ENCODE results near the gene MC5R.

Gene MC5R

GRCh38 chr18:13797157-13797611 is 26.8 kb upstream of the MC5R start:
- no peak for DNase-seq (ENCODE audit: extremely low spot score)
- TF ChIP-seq SP1 (IDR thresholded peaks at IDR 0.05) (no peak), ZNF384 (IDR thresholded peaks at IDR 0.05) (no peak), CTBP1 (IDR thresholded peaks at IDR 0.05; ENCODE audit: borderline replicate concordance) (no peak), TARDBP (IDR thresholded peaks at IDR 0.05) (no peak), NFRKB (IDR thresholded peaks at IDR 0.05) (no peak), ELF4 (IDR thresholded peaks at IDR 0.05) (no peak), SUZ12 (IDR thresholded peaks at IDR 0.05) (no peak), LEF1 (IDR thresholded peaks at IDR 0.05; ENCODE audit: borderline replicate concordance) (no peak), FOXA1 (IDR thresholded peaks at IDR 0.05) (no peak)
- ChIA-PET POLR2A (no interaction called here), CTCF (no interaction called here)

GRCh38 chr18:13799396-13799795 is 24.6 kb upstream of the MC5R start:
- no peak for TF ChIP-seq CTBP1 (IDR thresholded peaks at IDR 0.05; ENCODE audit: borderline replicate concordance)
- no peak for DNase-seq (ENCODE audit: extremely low spot score)
- CTCF ChIA-PET = no interaction called here
- POLR2A ChIA-PET = no interaction called here

- ChIA-PET CTCF (interaction anchor here (1.3 kb wide), 1 partner anchor 12 kb away, joined by 4 read pairs; no protein-coding TSS in a partner anchor), POLR2A (no interaction called here)
- TF ChIP-seq NFRKB (IDR thresholded peaks at IDR 0.05) (no peak), FOXM1 (IDR thresholded peaks at IDR 0.05; ENCODE audit: borderline replicate concordance) (no peak), TARDBP (IDR thresholded peaks at IDR 0.05) (no peak), FOXA1 (IDR thresholded peaks at IDR 0.05) (no peak), CTBP1 (IDR thresholded peaks at IDR 0.05; ENCODE audit: borderline replicate concordance) (no peak), BHLHE40 (IDR thresholded peaks at IDR 0.05; ENCODE audit: borderline replicate concordance) (no peak), SUZ12 (IDR thresholded peaks at IDR 0.05) (no peak), ARNT (IDR thresholded peaks at IDR 0.05) (no peak)
- DNase-seq (ENCODE audit: extremely low spot score) = peak; percentile 58
These were observed 23.3 kb upstream of the MC5R start for GRCh38 chr18:13800505-13801259.

GRCh38 chr18:13801260-13801601 is 22.7 kb upstream of the MC5R start:
- POLR2A ChIA-PET = no interaction called here
- no peak for TF ChIP-seq HDGF (IDR thresholded peaks at IDR 0.05; ENCODE audit: borderline replicate concordance)
- TF ChIP-seq SP1 (IDR thresholded peaks at IDR 0.05) = no peak
- no peak for TF ChIP-seq SUZ12 (IDR thresholded peaks at IDR 0.05)
- TF ChIP-seq PKNOX1 (IDR thresholded peaks at IDR 0.05) = no peak
- TF ChIP-seq L3MBTL2 (conservative IDR thresholded peaks at IDR 0.05) = no peak
- CTCF ChIA-PET = interaction anchor here (0.7 to 1.3 kb wide), 2 partner anchors 12 to 258 kb away, joined by 3 to 4 read pairs; no protein-coding TSS in a partner anchor
- no peak for DNase-seq (ENCODE audit: extremely low spot score)

GRCh38 chr18:13804305-13804704 is 19.6 kb upstream of the MC5R start:
- ChIA-PET CTCF (no interaction called here), POLR2A (no interaction called here)
- TF ChIP-seq ELF4 (IDR thresholded peaks at IDR 0.05) (no peak), FOXM1 (IDR thresholded peaks at IDR 0.05; ENCODE audit: borderline replicate concordance) (no peak)
- DNase-seq (ENCODE audit: extremely low spot score) = no peak

- CTCF ChIA-PET = interaction anchor here (1.4 kb wide), 1 partner anchor 12 kb away, joined by 4 read pairs; no protein-coding TSS in a partner anchor
- POLR2A ChIA-PET = no interaction called here
These were observed 15.5 kb upstream of the MC5R start for GRCh38 chr18:13808294-13809042.

More at GRCh38 chr18:13808294-13809042, 15.5 kb upstream of the MC5R start:
- no peak for TF ChIP-seq BHLHE40 (IDR thresholded peaks at IDR 0.05; ENCODE audit: borderline replicate concordance)
- TF ChIP-seq L3MBTL2 (conservative IDR thresholded peaks at IDR 0.05) = no peak
- TF ChIP-seq SP1 (IDR thresholded peaks at IDR 0.05) = no peak
- TF ChIP-seq PKNOX1 (IDR thresholded peaks at IDR 0.05) = no peak
- TF ChIP-seq FOXM1 (IDR thresholded peaks at IDR 0.05; ENCODE audit: borderline replicate concordance) = no peak
- TF ChIP-seq NFRKB (IDR thresholded peaks at IDR 0.05) = no peak
- no peak for TF ChIP-seq FOXK2 (IDR thresholded peaks at IDR 0.05)
- no peak for TF ChIP-seq ARNT (IDR thresholded peaks at IDR 0.05)
- no peak for TF ChIP-seq ELF4 (IDR thresholded peaks at IDR 0.05)
- no peak for TF ChIP-seq CTBP1 (IDR thresholded peaks at IDR 0.05; ENCODE audit: borderline replicate concordance)
- no peak for TF ChIP-seq TARDBP (IDR thresholded peaks at IDR 0.05)
- no peak for TF ChIP-seq ZNF384 (IDR thresholded peaks at IDR 0.05)
- no peak for TF ChIP-seq SUZ12 (IDR thresholded peaks at IDR 0.05)
- no peak for TF ChIP-seq LEF1 (IDR thresholded peaks at IDR 0.05; ENCODE audit: borderline replicate concordance)
- TF ChIP-seq FOXA1 (IDR thresholded peaks at IDR 0.05) = no peak
- TF ChIP-seq HDGF (IDR thresholded peaks at IDR 0.05; ENCODE audit: borderline replicate concordance) = no peak
- no peak for DNase-seq (ENCODE audit: extremely low spot score)

All from HEK293T (cell line).